NCI-H1417 treated with DMSO at 0.1 percent for 48 hours (cell line): ENCODE measurements around the gene TMC2.

Experiments used
- DNase-seq: peaks from one replicate; lab custom pipeline; 2025; lab: John Stamatoyannopoulos, UW

Gene TMC2

DNA sequence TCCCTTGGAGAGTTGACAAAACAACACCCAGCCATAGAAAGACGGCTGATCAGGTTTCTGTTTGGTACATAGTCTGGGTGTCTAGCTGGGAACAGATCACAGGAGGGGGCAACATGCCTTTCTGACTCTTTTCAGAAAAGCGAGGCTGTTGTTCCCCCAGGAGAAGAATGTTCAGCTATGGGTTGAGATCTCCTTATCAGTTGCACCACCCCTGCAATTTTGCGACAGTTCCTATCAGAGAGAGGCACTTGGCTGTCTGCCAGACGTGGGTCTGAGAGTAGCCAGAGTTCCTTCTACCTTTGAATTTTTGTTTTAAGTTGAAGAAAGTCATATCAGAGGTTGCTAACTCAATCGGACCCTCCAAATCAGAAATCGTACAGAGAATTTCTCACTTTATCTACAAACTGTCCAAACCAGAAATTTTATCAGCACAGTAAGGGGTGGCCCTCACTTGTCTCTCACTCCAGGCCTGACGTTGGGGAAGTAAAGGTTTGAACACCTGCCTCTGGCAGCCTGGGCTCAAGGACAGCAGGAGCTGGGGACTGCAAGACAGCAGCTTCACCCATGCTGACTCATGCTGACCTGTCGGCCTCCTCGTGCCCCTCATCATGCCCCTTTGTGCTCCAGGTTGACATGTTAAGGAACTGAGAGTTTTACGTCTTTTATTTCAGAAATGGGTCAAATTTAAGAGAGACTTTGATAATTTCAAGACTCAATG is 42.3 kb downstream of the TMC2 start:
- DNase-seq: no peak

DNA sequence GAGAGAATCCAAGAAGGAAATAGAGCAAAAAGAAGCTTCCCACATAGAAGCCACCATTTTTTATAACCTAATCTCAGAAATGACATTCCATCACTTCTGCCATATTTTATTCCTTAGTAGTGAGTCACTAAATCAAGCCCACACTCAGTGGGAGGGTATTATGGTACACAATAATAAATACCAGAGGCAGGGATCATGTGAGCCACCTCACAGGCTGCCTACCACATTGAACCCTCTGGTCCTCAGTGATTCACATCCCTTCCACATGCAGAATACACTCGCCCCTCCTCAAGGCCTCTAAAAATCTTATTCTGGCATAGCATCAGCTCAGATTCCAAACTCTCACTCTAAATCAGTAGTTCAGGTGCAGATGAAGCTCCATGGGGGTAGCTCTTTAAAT is 49.4 kb downstream of the TMC2 start:
- DNase-seq: no peak

DNA sequence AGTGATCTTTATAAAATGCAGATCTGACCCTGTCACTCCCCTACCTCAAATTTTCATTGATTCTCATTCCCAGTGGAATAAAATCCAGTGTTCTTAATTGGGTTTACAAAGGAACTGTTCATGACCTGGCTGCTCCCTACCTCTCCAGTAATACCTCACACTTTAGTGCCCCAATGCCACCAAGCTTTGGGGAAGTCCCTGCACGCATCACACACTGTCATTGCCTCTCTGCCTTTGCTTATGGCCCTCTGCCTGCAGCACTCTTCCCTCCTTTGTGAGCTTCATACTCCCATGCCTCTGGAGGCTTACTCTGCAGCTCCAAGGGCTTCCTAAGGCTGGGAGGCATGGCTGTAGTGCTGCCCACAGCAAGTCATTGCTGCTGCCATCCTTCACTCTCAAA is 57.4 kb downstream of the TMC2 start:
- no peak for DNase-seq

DNA sequence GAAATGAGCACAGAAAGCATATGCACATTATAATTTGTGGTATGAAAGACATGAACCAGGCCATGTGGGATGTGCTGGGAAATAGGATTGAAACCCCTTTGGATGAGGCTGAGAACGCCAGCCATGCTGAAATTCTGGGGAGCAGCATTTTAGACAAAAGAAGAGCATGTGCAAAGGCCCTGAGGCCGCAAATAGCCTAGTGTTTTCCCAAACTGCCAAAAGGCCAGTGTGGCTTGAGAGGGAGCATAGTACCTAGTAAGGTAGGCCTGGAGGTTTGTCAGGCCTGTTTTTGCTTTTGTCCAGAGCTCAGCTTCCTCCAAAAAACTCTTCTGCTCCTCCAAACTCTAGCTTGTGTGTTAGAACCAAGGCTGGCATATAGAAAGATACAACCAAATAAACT is 58.7 kb downstream of the TMC2 start:
- DNase-seq: no peak

DNA sequence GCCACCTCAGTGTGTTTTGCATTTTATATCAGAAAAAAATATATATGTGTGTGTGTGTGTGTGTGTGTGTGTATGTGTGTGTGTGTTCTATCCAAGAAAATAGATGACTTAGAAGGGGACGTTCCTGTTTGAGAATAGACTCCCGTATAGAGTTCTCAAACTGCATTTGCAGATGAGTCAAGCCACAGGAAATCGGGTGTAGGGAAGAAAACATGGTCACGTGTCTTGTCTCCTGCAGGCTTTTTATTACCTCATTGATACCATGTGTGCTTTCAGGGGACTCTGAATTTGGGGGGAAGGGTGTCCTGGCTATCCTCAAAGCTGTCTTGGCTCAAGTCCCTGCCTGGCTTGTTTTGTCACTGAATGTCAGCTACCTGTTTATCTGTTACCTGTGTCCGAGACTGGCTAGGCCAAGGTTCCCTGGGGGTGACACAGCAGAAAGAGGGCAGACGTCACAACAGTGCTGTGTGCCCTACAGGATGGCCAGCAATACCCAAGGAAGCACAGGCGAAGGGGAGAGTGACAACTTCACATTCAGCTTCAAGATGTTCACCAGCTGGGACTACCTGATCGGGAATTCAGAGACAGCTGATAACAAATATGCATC is 60.4 kb downstream of the TMC2 start:
- no peak for DNase-seq

DNA sequence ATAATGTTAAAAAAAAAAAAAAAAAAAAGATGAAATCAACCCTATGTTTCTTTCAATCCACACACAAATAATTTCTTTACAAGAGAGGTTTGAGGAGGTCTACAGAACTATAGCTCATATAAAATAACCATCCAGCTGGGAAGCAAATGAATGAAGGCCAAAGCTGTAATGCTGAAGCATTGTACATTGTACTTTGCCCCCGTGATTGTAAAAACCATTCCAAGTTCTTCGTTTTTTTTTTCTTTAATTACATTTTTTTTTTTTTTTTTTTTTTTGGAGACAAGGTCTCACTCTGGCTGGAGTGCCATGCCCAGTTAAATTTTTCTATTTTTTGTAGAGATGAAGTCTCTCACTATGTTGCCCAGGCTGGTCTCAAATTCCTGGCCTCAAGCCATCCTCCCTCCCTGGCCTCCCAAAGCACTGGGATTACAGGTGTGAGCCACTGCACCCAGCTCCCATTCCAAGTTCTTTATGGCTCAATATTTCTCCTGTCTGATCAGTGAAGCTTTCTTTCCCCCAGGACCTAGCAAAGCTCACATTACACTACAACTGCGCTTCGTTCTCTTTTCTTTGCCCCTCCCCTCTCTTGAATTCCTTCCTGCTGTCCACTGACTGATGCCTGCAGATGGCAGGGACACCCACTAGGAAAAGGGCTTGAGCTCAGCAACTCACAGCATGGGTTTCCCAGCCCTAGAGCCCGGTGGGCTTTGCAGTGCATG is 63.1 kb downstream of the TMC2 start:
- no peak for DNase-seq

DNA sequence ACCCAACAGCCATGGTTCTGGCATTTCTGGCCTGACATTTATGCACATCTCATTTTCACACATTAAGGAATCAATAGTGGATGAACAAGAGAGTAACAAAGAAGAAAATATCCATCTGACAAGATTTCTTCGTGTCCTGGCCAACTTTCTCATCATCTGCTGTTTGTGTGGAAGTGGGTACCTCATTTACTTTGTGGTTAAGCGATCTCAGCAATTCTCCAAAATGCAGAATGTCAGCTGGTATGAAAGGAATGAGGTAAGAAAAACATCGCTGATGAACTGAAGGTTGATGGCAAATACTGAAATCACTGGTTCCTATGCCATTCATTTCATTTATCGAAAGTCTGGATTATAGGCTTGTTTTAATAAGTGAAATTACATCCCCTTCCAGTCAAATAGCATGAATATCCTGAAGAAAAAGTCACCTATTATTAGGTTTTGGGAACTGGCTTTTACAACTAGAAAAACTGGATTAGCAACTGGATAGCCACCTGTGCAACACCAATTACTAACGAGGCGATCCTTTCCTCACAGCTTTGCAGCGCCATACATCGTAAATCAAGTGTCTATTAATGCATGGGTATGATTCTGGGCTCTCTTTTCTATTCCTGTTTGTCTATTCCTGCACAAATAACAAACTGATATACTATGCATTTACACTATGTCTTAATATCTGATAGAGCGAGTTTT is 65.8 kb downstream of the TMC2 start:
- no peak for DNase-seq

DNA sequence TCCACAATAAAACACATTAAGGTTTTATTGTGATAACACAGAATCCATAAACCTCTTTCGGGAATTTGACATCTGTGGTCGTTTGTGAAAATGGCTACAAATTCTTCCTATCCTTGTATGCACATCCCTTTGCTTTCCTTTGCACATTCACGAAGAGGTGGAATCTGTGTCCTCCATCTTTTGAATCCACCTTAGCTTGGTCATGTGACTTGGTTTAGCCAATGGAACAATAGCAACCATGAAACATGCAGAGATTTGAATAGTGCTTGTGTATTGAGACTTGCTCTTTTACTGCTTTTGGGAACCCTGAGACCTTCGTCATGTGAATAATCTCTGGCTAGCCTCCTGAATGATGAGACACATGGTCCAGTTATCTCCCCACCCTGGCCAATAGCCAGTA is 66.4 kb downstream of the TMC2 start:
- no peak for DNase-seq

DNA sequence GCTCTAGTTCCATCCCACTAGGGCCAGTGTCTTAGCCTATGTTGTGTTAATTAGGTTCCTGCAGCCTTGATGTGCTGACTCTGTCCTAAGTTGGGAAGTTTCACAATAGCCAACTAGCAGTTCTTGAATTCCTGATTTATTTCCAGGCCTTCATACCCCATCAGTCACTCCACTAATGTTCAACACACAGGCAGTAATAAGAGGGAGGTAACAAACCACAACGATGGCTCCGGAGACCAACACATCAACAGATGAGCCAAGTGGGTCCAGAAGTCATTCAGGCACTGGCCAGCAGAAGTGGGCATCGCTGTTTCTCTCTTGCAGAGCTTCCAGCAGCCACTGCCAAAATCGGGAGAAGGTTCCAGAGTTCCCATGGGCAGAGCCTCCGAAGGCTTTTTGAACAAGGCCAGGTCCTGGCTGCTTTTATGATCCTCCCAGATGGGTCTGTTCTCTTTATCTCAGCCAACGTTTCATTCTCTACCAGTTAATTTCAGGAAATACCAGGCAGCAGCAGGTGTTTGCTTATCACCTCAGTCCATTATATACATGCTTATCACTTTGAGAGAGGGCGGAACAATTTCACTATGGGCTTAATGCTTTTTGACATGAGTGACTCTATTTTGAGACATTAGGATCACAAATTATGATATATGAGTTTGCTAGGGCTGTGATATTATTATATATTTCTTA is 67.6 kb downstream of the TMC2 start:
- no peak for DNase-seq

DNA sequence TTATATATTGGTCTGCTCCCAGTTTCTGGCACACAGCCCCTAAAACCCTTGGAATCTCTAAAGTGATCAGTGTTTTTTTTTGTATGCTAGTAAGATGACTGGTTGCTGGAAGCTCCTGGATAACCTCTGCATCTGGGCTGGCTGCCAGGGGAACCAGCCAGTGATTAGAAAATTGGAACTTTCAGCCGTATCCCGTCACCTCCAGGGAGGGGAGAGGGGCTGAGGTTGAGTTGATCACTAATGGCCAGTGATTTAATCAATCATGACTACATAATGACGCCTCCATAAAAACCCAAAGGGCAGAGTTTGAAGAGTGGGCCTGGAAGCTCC is 68.1 kb downstream of the TMC2 start:
- no peak for DNase-seq

DNA sequence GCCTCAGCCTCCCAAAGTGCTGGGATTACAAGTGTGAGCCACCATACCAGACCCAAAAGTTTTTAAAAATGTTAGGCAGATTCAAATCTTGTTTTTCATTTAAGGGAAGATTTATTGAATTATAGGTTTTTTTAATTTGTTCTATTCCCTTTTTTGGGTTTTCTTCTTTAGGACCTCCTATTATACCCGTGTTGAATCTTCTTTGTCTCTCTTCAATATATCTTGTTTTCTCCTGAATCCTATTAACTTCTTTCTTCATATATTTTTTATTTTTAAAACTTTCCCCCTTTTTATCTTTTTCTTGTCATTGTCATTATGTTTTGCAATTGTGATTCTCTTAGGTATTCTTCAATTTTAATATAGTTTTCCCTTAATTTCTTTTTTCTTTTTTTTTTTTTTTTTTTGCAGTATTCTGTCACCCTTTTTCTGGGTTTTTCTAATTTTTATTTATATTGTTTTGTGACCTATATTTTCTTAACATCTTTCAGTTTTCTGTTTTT is 70.2 kb downstream of the TMC2 start:
- DNase-seq: no peak

DNA sequence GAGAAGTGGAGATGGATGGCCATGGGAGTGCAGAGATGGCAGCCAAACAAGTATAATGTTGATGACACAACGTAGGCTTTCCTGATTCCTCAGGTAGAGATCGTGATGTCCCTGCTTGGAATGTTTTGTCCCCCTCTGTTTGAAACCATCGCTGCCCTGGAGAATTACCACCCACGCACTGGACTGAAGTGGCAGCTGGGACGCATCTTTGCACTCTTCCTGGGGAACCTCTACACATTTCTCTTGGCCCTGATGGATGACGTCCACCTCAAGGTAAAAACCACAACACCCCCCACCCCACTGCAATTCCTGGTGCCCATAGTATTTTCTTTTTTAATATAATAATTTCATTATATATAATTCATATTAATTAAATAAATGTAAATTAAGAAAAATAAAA is 74.0 kb downstream of the TMC2 start:
- no peak for DNase-seq

DNA sequence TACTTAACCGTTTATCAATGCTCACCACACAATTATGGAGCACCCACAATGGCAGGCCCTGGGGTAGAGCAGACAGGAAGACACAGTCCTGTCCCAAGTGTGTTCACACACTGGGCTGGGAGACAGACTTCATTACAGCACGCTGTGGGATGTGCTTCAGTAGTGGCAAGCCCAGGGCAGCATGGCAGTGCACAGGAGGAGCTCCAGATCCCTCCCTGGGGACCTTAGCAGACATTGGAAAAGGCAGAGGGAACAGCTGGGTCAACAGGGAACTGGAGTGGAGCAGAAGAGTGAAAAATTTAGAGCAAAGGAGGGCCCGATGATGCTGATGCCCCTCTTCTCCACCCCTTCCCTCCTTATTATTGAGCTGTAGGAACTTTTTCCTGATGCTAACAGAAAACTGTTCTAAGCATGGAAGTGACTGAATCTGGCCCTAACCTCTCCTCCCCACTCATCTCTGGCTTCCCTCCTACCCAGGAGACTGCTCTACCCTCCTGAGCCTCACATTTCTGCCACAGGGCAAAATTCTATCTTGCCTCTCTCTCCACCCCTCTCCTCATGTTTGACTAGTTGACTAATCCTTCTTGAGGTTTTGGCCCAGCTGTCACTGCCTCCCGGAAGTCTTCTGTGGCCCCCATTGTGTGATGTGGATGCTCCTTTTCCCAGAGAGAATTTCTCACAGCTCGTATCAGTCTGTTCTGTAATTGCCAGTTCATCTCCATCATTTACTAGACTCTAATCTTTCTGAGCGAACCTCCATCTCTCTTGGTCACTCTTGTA is 74.8 kb downstream of the TMC2 start:
- no peak for DNase-seq

DNA sequence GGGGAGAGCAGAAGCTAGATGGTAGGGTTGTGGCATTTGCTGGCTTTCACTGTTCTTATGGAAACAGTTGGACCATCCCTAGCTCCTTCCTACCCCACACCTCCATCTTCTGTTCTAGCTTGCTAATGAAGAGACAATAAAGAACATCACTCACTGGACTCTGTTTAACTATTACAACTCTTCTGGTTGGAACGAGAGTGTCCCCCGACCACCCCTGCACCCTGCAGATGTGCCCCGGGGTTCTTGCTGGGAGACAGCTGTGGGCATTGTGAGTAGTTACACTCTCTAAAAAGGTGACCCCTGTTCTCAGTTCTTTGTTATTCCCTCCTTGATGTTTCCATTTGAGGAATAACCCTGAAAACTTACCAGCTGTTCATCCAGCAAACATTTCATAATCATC is 75.7 kb downstream of the TMC2 start:
- no peak for DNase-seq

DNA sequence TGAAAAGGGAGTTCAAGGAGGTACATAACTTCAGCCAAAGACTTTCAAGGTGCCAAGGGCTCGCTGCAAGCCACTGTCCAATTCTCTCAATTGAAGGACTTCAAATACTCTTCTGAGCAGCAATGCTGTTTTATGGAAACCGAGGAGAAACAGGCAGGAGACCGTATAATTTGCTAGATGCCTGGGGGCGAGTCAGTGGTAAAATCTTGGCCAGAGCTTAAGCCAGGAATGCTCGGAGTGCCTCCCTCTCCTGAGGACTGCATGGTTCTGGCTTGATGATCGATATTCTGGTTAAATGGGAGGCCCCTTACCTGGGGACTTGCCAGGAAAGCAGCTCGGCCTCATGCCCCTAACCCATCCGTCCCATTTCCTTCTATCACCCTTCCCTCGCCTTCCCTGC is 80.3 kb downstream of the TMC2 start:
- no peak for DNase-seq

DNA sequence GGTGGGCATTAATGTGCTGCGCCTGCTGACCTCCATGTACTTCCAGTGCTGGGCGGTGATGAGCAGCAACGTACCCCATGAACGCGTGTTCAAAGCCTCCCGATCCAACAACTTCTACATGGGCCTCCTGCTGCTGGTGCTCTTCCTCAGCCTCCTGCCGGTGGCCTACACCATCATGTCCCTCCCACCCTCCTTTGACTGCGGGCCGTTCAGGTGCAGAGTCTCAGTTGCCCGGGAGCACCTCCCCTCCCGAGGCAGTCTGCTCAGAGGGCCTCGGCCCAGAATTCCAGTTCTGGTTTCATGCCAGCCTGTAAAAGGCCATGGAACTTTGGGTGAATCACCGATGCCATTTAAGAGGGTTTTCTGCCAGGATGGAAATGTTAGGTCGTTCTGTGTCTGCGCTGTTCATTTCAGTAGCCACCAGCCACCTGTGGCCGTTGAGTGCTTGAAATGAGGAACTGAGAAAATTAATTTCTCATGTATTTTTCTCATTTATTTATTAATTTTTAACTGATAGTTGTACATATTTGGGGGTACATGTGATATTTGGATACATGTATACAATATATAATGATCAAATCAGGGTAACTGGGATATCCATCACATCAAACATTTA is 80.8 kb downstream of the TMC2 start:
- DNase-seq: no peak

DNA sequence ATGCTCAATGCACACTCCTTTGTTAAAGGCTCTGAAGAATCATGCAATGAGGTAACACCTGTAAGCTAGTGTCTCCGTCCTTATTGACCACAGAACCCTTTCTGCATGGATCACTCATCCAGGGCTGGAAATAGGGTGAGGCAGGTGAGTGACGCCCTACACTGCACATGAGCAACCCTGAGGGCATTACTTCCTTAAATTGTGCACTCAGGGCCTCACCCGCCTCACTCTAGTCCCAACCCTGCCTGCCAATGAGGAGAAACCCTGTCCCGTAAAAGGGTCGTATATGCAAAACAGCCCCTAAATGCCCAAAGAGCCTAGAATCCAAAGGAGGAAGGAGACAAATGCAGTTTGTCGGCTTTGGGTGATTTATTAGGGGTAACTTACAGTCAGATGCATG is 82.4 kb downstream of the TMC2 start:
- no peak for DNase-seq

DNA sequence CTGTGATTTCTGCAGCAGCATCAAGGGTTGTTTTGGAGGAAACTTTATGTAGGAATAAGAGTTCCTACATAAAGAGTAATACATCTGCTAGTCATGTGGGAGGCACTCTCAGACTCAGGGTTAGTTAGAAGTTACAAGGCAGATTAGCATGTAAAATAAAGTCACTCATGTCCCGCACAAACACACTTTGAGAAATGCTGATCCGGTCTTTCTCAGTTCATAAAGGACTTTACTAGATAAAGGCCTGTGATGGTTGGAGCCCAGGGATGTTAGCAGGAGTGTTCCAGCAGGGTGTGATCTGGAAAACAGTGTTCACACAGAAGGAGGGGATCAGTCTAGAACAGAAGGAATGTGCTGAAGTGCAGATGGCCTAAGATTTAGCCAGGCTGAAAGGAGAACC is 83.0 kb downstream of the TMC2 start:
- no peak for DNase-seq

DNA sequence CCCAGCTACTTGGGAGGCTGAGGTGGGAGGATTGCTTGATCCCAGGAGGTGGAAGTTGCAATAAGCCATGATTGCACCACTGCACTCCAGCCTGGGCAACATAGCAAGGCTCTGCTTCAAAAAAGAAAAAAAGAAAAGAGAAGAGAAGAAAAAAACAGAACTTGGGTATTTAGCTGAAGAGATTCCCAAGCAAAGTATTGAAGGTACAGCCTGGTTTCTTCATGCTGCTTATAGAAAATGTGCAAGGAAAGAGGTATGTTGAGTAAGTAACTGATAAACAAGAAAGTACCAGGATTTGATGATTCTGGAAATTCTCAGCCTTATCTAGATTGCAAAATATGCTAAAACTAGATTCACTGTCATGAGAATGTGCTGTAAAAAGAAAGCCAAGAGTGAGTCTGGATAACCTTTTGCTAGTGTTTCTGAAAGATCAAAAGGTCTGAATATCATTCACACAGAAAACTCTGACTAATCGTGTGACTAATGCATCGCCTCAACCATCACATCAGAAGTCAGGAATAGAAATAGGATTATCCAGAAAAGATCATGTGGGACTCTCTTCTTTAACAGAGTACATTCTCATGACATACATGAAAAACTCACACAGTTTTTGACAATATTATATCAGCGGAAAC is 83.7 kb downstream of the TMC2 start:
- no peak for DNase-seq

DNA sequence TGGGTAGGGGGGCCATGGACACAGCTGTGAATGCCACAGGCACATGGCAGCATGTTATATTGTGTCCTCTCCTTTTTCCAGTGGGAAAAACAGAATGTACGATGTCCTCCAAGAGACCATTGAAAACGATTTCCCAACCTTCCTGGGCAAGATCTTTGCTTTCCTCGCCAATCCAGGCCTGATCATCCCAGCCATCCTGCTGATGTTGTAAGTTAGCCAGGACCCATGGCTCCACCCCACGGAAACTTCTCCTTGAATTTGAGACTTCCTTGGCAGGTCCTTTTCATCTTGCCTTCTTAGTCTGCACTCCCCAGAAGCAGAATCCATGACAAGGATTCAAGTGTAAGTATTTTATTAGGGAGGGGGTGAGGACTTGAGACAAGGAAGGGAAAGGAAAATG is 87.8 kb downstream of the TMC2 start:
- no peak for DNase-seq

DNA sequence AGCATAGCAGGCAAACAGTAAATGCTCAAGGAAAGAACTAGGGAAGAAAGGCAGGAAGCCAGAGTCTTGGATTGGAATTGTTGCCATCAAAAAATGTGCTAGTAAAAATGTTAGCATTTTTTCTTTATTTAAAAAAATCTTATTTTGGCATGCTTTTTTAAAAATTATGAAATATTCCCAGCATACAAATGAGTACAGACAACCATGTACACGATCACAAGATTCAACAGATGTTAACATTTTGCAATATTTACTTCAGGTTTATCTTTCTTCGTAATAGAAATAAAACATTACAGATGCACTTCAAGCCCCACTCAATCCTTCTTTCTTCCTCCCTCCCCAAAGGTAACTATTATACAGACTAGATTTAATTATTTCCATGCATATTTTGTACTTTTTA is 88.7 kb downstream of the TMC2 start:
- DNase-seq: no peak
